ENCODE data around the gene CEP350.
A peak's percentile ranks its signal among the peaks of the same experiment; 100 is the strongest.
"Not testable (repeated sequence)": the region's sequence is repeated elsewhere in the genome, so short reads cannot be mapped to it uniquely, and the experiment has no call there.

The CEP350 gene

GRCh38 chr1:180119837-180120236 is 165.2 kb downstream of the CEP350 start:
- no peak for DNase-seq (ENCODE audit: low read depth, low spot score)

GRCh38 chr1:180123463-180123936 is 168.9 kb downstream of the CEP350 start:
- DNase-seq (ENCODE audit: low read depth, low spot score) = no peak

DNA sequence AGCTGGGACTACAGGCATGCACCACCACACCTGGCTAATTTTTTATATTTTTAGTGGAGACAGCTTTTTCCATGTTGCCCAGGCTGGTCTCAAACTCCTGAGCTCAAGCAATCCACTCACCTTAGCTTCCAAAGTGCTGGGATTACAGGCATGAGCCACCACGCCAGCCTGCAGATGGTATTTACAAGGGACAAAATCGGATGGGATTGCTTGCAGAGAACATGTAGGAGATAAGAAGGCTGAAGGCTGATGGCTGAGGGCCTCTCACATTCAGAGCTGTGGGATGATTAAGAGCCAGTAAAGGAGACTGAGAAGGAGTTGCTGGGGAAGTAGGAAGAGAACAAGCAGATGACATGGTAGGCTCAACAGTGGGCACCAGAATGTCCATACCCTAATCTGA is 176.0 kb downstream of the CEP350 start:
- DNase-seq (ENCODE audit: low read depth, low spot score) = no peak

DNA sequence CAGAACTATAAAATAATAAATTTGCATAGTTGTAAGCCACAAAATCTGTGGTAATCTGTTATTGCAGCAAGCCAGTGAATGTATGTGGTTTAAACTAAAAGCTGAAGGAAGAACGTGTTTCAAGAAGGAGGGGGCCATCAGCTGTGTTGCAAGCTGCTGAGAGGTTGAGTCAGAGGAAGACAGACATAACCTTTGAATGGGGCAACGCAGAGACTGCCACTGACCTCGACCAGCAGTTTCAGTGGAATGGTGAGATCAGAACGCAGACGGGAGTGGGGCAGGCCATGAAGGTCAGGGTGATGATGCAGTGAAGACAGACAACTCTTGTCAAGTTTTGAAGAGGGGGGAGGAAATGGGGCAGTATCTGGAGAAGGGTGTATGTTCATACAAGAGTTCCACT is 176.9 kb downstream of the CEP350 start:
- DNase-seq (ENCODE audit: low read depth, low spot score) = no peak

GRCh38 chr1:180133193-180133592 is 178.6 kb downstream of the CEP350 start:
- no peak for DNase-seq (ENCODE audit: low read depth, low spot score)

DNA sequence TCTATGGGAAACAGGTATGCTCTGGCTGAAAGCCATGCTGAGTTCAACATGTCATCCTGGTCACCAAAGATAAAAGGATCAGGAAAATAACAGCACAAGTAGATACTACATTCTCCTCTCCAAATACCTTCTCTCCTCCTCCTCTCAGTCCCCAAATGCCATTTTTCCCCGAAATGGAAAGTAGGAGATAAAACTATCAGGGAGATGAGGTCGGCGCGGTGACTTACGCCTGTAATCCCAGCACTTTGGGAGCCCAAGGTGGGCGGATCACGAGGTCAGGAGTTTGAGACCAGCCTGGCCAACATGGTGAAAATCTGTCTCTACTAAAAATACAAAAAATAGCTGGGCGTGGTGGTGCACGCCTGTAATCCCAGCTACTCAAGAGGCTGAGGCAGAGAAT is 179.1 kb downstream of the CEP350 start:
- not testable (repeated sequence) for DNase-seq (ENCODE audit: low read depth, low spot score)

GRCh38 chr1:180135535-180135934 is 180.9 kb downstream of the CEP350 start:
- no peak for DNase-seq (ENCODE audit: low read depth, low spot score)

GRCh38 chr1:180136331-180136967 is 181.8 kb downstream of the CEP350 start:
- no peak for DNase-seq (ENCODE audit: low read depth, low spot score)

GRCh38 chr1:180136968-180137356 is 182.4 kb downstream of the CEP350 start:
- no peak for DNase-seq (ENCODE audit: low read depth, low spot score)

- no peak for DNase-seq (ENCODE audit: low read depth, low spot score)
These were observed 183.2 kb downstream of the CEP350 start for GRCh38 chr1:180137776-180138175.

- DNase-seq (ENCODE audit: low read depth, low spot score) = no peak
These were observed 186.8 kb downstream of the CEP350 start for GRCh38 chr1:180141381-180141934.

- no peak for DNase-seq (ENCODE audit: low read depth, low spot score)
These were observed 188.7 kb downstream of the CEP350 start for GRCh38 chr1:180143359-180143758.

DNA sequence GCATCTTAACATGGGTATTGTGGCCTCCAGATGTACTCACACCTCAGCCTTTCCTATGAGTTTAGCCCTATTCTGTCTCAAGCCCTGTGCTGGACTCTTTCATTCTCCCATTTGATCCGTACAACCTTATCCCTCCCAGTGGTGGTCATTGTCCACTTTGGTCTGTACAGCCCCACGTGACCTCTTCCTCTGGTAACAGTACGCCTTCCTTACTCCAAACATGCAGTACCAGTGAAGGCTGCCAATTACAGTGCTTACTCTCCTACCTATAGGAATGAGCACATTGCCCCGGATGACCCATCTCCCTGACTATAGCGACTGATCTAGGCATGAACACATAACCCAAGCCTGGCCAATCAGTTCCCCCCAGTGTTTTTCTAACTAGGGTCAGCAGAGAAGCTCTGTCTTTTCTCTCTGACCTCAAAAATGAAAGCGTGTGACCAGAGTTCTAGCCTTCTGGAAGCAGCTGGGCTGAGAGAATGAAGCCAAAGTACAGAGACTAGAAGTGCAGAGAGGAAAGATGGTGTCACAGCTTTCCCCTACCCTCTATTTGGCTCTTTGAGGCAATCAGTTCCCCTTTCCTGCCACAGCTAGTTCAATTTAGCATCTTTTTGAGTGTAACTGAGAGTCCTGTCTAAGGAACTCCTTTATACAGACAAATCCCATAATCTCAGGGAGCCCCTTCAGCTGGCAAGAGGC is 190.2 kb downstream of the CEP350 start:
- no peak for DNase-seq (ENCODE audit: low read depth, low spot score)

GRCh38 chr1:180145446-180145845 is 190.8 kb downstream of the CEP350 start:
- DNase-seq (ENCODE audit: low read depth, low spot score) = no peak

DNA sequence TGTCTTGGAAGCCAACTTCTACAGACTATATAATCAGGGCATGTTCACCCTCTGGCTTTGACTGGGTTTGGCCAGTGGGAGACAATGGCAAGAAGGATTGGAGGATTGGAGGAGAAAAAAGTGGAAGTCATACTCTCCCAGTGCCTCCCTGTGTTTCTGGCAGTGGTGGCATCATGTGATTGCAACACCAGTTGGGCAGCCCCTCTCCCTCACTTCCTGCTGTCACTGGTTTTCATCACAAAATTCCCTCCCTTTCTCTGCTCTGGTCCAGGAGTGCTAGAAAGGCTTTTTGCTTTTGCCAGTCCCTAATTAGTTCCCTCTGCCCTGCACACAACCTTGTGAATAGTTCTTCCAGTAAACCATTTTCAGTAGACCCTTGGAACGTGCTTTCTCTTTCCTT is 196.4 kb downstream of the CEP350 start:
- DNase-seq (ENCODE audit: low read depth, low spot score) = no peak

DNA sequence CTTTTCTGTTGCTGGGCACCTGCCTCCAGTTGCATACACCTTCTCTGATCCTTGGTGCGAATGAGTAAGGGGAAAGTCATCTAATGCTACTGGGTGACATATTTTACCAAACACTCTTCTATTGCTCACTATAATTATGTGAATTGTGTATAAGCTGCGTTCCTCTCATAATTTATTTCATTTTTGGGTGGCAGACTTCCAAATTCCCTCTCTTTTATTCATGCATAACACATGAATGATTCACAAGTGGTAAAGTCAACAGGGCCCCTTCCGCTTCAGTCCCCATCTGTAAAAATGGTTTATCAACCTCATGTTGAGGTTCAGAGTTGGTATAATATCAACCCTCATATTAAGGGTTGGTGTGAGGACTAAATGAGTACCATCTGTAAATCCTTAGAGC is 196.9 kb downstream of the CEP350 start:
- DNase-seq (ENCODE audit: low read depth, low spot score) = no peak

- no peak for DNase-seq (ENCODE audit: low read depth, low spot score)
These were observed 198.0 kb downstream of the CEP350 start for GRCh38 chr1:180152588-180152987.

DNA sequence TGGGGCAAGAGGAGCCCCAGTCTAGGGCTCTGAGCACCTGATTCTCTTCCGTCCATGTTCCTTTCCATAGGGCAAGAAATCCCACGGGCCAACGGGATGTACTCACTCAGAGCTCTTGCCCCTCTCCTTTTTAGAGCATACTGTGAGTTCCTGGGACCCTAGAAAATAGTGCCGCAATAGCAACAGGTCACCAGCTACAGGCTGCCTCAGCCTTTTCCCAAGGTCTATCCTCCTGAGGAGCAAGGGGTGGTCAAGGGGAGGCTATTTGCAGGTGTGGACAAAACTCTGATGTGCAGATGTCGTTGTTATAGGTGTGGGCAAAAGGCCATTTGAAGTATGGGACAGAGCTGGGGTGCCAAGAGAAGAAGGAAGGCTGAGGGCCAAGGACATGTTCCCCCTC is 198.4 kb downstream of the CEP350 start:
- DNase-seq (ENCODE audit: low read depth, low spot score) = no peak

DNA sequence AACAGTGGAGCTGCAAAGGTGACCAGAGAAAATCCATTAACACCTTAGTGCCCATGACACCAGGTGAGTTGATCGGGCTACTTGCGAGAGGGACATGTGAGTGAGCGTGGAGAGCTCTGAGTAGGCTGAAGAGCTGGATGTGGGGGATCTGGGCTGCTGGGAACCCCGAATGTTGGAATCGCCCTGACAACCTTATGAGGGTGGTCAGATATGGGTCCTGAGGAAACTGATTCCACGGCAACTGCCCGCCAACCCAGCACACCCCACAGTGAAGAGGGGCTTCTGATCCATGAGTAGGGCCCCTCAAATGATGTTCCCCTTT is 199.4 kb downstream of the CEP350 start:
- DNase-seq (ENCODE audit: low read depth, low spot score) = no peak

- DNase-seq (ENCODE audit: low read depth, low spot score) = peak; percentile 44
These were observed 199.9 kb downstream of the CEP350 start, which contains the start of gene QSOX1 for GRCh38 chr1:180154325-180155181. QSOX1 (plus strand) TSS chr1:180154869; CDS start chr1:180154908, 39 bp downstream.

DNA sequence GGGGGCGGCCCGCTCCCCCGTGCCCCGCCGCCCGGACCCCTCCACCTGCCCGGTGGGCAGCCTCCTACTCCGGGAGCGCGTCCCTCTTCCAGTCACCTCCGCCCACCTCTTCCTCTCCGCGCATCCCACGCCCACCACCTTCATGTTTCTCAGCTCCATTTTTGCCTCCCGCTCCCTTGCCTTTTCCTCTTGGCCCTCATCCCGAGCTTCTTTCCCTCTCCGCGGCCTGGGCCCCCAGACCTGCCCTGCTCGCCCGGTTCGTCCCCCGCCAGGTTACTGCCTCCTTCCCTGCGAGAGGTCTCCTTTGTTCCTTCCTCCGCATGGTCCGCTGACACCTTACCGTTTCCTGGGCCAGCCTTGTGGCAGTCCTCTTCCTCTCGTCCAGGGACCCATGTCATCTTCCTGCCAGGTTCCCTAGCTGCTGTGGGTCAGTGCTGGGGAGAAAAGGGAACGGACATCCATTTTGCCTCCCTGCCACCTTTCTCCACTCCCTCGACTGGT is 200.6 kb downstream of the CEP350 start:
- no peak for DNase-seq (ENCODE audit: low read depth, low spot score)

GRCh38 chr1:180156201-180156600 is 201.6 kb downstream of the CEP350 start:
- DNase-seq (ENCODE audit: low read depth, low spot score) = no peak

Data from smooth muscle cell of the brain vasculature (primary cell).